Esophagus (tissue), 2 donors: ENCODE results near the gene GPR157. TPM values are rescaled to one million over a fixed set of nuclear protein-coding genes. Genes with fewer than 3 reads are reported as not detected.
"Not testable (repeated sequence)": the region's sequence is repeated elsewhere in the genome, so short reads cannot be mapped to it uniquely, and the experiment has no call there.

Experiments used
- H3K27ac ChIP-seq, 2 donors: one replicate each; pipeline ENCODE4 v1.5.1; 2013; ENCODE audit warnings: low read depth in 2 of 2, mild to moderate bottlenecking in 2 of 2, inconsistent platforms in 1 of 2, low read length in 1 of 2, moderate library complexity in 1 of 2
- H3K27me3 ChIP-seq, 2 donors: one replicate each; pipeline ENCODE4 v1.6.1; 2013; ENCODE audit warnings: low read length in 2 of 2, control low read depth in 1 of 2, mild to moderate bottlenecking in 1 of 2; ENCODE audit not compliant: insufficient read depth in 2 of 2, control insufficient read depth in 1 of 2
- H3K36me3 ChIP-seq, 2 donors: one replicate each; pipeline ENCODE4 v1.6.1; 2013; ENCODE audit warnings: low read length in 1 of 2; ENCODE audit not compliant: control insufficient read depth in 2 of 2, insufficient read depth in 2 of 2
- H3K4me1 ChIP-seq, 2 donors: one replicate each; pipeline ENCODE4 v1.6.1; 2013; ENCODE audit warnings: low read length in 1 of 2; ENCODE audit not compliant: control insufficient read depth in 2 of 2, insufficient read depth in 2 of 2
- H3K4me3 ChIP-seq, 2 donors: one replicate each; pipeline ENCODE4 v1.5.1; 2013; ENCODE audit warnings: low read length in 2 of 2, mild to moderate bottlenecking in 2 of 2, low read depth in 1 of 2, moderate library complexity in 1 of 2
- H3K9me3 ChIP-seq, 2 donors: one replicate each; pipeline ENCODE4 v1.6.1; 2013; ENCODE audit warnings: mild to moderate bottlenecking in 2 of 2, low read depth in 1 of 2, low read length in 1 of 2, moderate library complexity in 1 of 2; ENCODE audit not compliant: control insufficient read depth in 2 of 2, insufficient read depth in 1 of 2
- WGBS, 2 donors: extraction: QIAGEN DNeasy Blood & Tissue Kit; methylation state at CpG; one replicate each; pipeline ENCODE4 v1.1.7; 2013; 5-methylcytosine and 5-hydroxymethylcytosine counted together
- polyA plus RNA-seq, 2 donors: library from polyadenylated mRNA; stranded (reverse); fragments of 200-250 nt; gene quantifications; one replicate each; pipeline ENCODE4 v1.2.3, GENCODE V29; 2013
- donor health status: healthy with polysubstance abuse.
- donor health status: Bipolar disorder and iron deficiency.

The GPR157 gene
- polyA plus RNA-seq, 2 donors, result 15.7 to 15.9 TPM

DNA sequence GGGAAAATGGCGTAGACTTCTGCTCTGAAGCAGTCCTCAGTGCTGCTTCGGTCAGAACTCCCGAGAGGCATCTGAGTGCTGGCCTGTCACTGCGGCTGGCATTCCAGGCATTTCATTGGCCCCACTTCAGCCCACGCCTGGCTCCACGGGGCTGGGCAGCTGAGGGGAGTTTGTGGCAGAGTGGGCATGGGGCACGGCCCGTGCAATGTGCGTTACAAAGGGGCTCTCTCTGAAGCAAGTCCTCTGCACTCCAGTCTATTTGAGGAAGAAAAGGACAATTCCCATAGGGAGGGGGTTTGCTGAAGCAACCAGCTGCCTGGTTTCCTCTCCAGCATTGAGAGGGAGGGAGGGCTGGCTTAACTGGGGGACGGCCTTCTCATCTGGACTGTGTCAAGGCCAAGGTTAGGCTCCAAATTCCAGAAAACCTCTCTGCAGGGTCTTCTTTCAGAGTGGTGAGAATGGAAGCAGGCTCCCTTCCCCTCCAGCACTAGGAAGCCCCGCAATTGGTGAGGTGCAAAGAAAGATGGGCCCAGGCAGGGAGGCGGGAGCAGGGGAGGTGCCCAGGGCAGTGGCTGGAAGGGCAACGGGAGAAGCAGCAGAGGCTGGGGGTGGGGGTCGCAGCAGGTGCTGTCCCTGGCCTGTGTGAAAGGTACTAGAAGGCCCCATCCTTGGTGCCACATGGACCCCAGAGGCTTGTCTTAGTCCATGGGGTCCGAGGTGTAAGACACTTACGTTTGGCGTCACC lies 21.1 kb upstream of the GPR157 start:
- Histone ChIP-seq H3K36me3 (peaks cover 2 to 13% of the 10 kb centered on the region in 2 donors), H3K4me3 (no peak overlapping the region), H3K9me3 (no peaks in the 10 kb centered on the region), H3K27me3 (no peaks in the 10 kb centered on the region), H3K27ac (no peak overlapping the region), H3K4me1 (peaks cover 2% of the 10 kb centered on the region in 2 donors)
- 75 to 79% methylated on average over 17 of the region's 17 CpGs for WGBS, 2 donors

DNA sequence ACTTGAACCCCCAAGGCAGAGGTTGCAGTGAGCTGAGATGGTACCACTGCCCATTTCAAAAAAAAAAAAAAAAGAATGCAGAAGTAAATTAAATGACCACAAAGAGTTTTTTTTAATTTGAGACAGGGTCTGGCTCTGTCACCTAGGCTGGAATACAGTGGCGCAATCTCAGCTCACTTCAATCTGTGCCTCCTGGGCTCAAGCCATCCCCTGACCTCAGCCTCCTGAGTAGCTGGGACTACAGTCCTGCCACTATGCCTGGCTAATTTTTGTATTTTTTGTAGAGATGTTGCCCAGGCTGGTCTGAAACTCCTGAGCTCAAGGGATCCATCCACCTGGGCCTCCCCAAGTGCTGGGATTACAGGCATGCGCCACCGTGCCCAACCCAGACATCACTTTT lies 20.2 kb upstream of the GPR157 start:
- peaks cover 2% of the 10 kb centered on the region in 2 donors for H3K4me1 ChIP-seq
- WGBS, 2 donors, result 94 to 98% methylated on average over 3 of the region's 3 CpGs
- peaks cover 2 to 13% of the 10 kb centered on the region in 2 donors for H3K36me3 ChIP-seq
- no peaks in the 10 kb centered on the region for H3K27me3 ChIP-seq
- H3K27ac ChIP-seq, result no peak overlapping the region
- H3K4me3 ChIP-seq, result no peak overlapping the region
- H3K9me3 ChIP-seq, result no peaks in the 10 kb centered on the region

DNA sequence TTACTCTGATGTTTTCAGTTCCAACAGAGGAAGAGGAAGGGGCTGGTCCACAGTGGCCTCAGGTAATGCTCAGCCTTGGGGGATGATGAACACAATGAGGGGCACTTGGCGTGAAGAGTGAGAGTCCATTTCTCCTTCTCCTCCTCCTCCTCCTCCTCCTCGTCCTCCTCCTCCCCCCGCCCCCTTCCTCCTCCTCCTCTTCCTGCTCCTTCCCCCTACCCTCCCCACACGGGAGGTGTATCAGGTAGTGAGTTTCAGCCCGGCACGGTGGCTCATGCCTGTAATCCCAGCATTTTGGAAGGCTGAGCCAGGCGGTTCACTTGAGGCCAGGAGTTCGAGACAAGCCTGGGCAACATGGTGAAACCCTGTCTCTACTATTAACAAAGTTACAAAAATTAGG lies 17.3 kb upstream of the GPR157 start:
- Histone ChIP-seq H3K4me3 (no peak overlapping the region), H3K36me3 (peaks cover 0 to 5% of the 10 kb centered on the region in 2 donors), H3K4me1 (peaks cover 0 to 2% of the 10 kb centered on the region in 2 donors), H3K27me3 (no peaks in the 10 kb centered on the region), H3K27ac (no peak overlapping the region), H3K9me3 (no peaks in the 10 kb centered on the region)
- WGBS, 2 donors, result 59 to 66% methylated on average over 7 to 8 of the region's 8 CpGs

DNA sequence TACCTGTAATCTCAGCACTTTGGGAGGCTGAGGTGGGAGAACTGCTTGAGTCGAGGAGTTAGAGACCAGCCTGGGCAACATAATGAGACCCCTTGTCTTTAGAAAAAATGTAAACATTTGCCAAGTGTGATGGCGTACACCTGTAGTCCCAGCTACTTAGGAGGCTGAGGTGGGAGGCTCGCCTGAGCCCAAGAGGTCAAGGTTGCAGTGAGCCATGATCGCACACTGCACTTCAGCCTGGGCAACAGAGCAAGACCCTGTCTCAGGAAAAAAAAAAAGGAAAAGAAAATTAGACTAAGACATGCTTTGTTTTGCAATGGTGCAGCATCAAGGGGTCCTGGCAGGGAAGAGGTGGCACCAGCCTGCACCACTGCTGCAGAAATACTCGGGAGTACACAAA lies 16.8 kb upstream of the GPR157 start:
- 85 to 88% methylated on average over 5 of the region's 5 CpGs for WGBS, 2 donors
- H3K36me3 ChIP-seq, result peaks cover 0 to 5% of the 10 kb centered on the region in 2 donors
- H3K27ac ChIP-seq, result no peak overlapping the region
- H3K4me3 ChIP-seq, result no peak overlapping the region
- H3K4me1 ChIP-seq, result peaks cover 0 to 2% of the 10 kb centered on the region in 2 donors
- H3K9me3 ChIP-seq, result no peaks in the 10 kb centered on the region
- no peaks in the 10 kb centered on the region for H3K27me3 ChIP-seq

DNA sequence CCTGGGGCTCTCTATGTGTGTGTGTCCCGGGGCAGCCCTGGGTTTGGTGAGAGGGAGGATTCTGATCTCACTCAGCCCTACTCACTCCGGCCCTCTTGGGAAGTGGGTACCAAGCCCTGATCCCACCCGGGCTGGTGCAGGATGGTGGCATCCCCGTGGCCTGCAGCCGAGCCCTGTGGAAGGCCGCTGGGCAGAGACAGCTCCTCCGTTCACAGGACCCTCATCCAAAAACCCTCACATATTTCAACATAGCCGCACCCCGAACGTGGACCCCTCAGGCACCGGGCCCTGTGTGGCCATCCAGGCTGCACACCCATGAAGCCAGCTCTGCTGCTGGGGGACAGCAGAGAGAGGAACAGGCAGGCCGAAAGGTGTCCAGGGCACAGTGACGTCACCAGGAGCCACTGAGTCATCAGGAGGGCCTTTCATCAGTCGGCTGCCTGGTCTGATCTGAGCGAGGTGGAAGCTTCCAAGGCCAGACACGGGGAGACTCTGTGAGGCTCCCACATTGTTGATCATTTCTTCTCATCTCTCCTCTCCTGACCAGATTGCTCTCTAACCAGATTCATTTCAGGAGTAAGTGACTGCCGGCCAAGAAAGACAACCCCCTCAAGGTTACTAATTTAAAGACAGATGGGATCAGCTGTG lies 16.2 kb upstream of the GPR157 start:
- Histone ChIP-seq H3K9me3 (no peaks in the 10 kb centered on the region), H3K4me3 (no peak overlapping the region), H3K4me1 (peaks cover 0 to 2% of the 10 kb centered on the region in 2 donors), H3K27me3 (no peaks in the 10 kb centered on the region), H3K36me3 (peaks cover 0 to under 1% of the 10 kb centered on the region in 2 donors), H3K27ac (no peak overlapping the region)
- 74 to 78% methylated on average over 17 of the region's 17 CpGs for WGBS, 2 donors

DNA sequence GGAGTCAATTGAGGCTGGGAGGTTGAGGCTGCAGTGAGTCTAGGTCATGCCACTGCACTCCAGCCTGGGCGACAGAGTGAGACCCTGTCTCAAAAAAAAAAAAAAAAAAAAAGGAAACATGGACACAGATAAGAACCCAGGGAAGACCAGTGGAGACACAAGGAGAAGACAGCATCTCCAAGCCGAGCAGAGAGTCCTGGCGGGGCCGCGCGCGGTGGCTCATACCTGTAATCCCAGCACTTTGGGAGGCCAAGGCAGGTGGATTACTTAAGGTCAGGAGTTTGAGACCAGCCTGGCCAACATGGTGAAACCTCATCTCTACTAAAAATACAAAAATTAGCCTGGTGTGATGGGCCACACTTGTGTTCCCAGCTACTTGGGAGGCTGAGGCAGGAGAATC lies 15.6 kb upstream of the GPR157 start:
- H3K4me3 ChIP-seq, H3K27me3 ChIP-seq, H3K9me3 ChIP-seq, H3K36me3 ChIP-seq, H3K4me1 ChIP-seq, H3K27ac ChIP-seq: not testable (repeated sequence)
- 95 to 97% methylated on average over 7 of the region's 7 CpGs for WGBS, 2 donors

DNA sequence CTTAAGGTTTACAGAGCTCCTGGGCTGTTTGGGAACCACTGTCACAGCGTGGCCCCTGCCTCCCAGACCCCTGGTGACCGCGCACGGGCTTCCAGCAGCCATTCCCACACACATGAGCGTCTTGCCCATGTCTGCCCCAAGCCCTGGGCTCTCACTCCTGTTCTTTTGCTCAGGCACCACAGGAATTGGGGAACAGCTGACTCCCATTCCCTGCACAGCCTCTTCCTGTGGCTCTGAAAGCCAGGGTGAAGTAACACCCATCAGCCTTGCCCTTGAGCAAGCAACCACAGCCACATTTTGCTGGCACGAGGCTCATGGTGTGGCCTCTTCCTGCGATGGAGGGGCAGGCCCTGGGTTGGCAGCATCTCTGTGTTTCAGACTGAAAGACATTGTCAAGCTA lies 14.3 kb upstream of the GPR157 start:
- H3K4me1 ChIP-seq, result peaks cover 0 to 2% of the 10 kb centered on the region in 2 donors
- no peak overlapping the region for H3K4me3 ChIP-seq
- H3K9me3 ChIP-seq, result no peaks in the 10 kb centered on the region
- no peaks in the 10 kb centered on the region for H3K27me3 ChIP-seq
- no peak overlapping the region for H3K27ac ChIP-seq
- WGBS, 2 donors, result 66 to 71% methylated on average over 7 of the region's 7 CpGs
- no peaks in the 10 kb centered on the region for H3K36me3 ChIP-seq

DNA sequence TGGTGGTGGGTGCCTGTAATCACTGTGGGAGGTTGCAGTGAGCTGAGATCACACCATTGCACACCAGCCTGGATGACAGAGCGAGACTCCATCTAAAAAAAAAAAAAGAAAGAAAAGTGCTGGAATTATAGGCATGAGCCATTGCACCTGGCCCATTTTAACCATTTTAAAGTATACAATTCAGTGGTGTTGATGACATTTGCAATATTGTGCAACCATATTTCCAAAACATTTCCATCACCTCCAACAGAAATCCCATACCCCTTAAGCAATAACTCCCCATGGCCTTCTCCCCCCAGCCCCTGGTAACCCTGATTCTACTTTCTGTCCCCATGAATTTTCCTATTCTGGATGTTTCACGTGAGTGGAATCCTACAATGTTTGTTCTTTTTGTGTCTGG lies 11.0 kb upstream of the GPR157 start:
- Histone ChIP-seq H3K36me3 (no peaks in the 10 kb centered on the region), H3K4me1 (no peaks in the 10 kb centered on the region), H3K27me3 (no peaks in the 10 kb centered on the region), H3K27ac (no peak overlapping the region), H3K4me3 (no peak overlapping the region), H3K9me3 (no peaks in the 10 kb centered on the region)
- WGBS, 2 donors, result 89 to 97% methylated on average over 2 of the region's 2 CpGs

DNA sequence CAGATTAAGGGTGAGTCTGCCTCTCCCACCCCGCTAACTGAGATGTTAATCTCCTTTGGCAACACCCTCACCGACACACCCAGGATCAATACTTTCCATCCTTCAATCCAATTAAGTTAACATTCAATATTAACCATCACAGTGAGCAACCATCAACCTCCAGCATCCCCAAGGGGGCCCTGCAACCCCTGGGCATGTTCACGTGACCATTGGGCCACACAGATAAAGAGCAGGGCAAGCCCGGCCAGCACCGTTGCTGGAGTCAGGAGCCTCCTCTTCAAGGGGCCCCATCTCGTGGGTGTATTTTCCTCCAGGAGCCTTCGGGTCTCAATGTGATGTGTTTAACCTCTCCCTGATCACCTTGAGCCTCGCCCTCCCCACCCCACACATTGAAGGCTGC lies 8.0 kb upstream of the GPR157 start:
- no peaks in the 10 kb centered on the region for H3K36me3 ChIP-seq
- H3K4me1 ChIP-seq, result no peaks in the 10 kb centered on the region
- no peak overlapping the region for H3K27ac ChIP-seq
- 62 to 80% methylated on average over 8 of the region's 8 CpGs for WGBS, 2 donors
- no peaks in the 10 kb centered on the region for H3K9me3 ChIP-seq
- no peaks in the 10 kb centered on the region for H3K27me3 ChIP-seq
- H3K4me3 ChIP-seq, result no peak overlapping the region
